ENCODE measurements around the gene AKAP8L.
"Not testable (repeated sequence)": the region's sequence is repeated elsewhere in the genome, so short reads cannot be mapped to it uniquely, and the experiment has no call there.

Gene AKAP8L

DNA sequence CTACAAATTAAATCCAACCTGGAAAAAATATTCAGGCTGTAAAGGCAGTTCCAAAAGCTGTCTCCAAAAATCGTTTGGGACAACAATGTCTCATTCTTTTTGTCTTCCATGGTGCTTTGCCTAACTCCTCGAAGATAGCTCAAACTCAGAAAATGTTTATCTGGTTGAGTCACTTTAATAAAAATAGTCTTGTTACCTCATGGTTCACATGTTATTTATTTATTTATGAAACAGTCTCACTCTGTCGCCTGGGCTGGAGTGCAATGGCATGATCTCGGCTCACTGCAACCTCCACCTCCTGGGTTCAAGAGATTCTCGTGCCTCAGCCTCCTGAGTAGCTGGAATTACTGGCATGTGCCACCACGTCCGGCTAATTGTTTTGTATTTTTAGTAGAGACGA, 81.6 kb downstream of the AKAP8L start:
- no peak for DNase-seq

- DNase-seq: not testable (repeated sequence)
These were observed 82.8 kb downstream of the AKAP8L start for GRCh38 chr19:15335992-15336391.

DNA sequence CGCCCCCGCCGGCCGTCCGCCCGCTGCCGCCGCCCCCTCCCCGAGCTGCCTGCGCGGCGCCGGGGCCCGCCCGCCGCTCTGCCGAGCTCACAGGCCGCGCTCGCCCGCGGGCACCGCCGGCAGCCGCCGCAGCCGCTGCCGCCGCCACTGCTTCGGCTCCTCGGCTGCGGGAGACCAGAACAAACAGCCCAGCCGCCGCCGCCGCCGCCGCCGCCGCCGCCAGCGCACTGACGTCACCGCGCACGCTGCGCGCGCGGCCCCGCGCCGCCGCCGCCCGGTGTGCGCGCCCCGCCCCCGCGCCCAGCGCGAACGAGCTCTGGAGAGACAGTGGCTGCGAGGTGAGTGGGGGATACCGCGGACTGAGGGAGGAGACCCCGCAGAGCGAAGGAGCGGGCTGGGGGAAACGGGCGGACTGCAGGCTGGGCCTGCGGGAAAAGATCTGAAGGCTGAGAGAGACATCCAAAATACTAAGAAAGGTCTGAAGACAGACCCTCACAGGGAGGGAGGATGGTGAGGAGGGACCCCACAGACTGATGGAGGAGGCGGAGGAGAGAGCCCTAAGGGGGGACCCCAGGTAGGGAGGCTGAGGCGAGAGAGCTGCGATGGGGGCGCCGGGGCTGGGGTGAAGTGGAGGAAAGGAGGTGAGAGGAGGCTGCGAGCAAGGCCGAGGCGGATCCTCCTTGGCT, 86.3 kb downstream of the AKAP8L start, which contains the start of gene BRD4:
Gene BRD4, minus strand, starts transcription at position 229 of the 686 bp plus-strand sequence. CDS start 59,440 bp downstream, outside the sequence.
- DNase-seq: peak; percentile 81

GRCh38 chr19:15331419-15332310, 87.1 kb downstream of the AKAP8L start:
- peak; percentile 71 for DNase-seq

DNA sequence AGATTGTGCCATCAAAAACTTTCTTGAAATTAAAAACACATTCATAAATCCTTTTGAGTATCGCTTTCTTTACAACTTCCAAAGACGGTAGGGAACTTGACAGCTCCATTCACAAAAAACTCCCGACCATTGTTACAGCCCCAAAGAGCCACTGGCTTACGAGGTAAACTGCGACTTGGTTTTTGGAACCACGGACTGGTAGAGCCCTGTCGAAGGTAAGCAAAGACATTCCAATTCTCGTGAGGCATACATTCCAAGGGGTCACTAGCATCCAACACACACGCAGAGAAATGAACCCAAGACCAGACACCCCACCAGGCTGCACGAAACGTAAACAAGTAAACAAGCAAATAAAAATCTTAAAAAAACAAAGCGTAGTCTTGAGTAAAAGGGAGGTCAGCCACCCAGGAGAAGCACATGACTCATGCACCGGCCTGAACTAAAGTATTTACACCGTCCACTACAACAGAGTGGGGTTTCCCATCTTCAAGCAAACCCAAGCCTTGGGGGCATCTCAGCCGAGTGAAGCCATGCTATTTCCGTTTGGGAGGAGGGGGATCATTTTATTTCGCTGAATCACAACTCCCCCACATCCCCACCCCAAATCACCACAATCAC, 87.9 kb downstream of the AKAP8L start:
- peak; percentile 51 for DNase-seq

Data from CD4-positive, alpha-beta T cell treated with Interleukin-21 for 1 hour (primary cell).